Measurements from ENCODE around the gene ME2. TPM values are rescaled to one million over a fixed set of nuclear protein-coding genes. Genes with fewer than 3 reads are reported as not detected.
"Not testable (repeated sequence)": the region's sequence is repeated elsewhere in the genome, so short reads cannot be mapped to it uniquely, and the experiment has no call there.

ME2 gene
- 100 to 1,000 TPM; 131 to 132 TPM for total RNA-seq

DNA sequence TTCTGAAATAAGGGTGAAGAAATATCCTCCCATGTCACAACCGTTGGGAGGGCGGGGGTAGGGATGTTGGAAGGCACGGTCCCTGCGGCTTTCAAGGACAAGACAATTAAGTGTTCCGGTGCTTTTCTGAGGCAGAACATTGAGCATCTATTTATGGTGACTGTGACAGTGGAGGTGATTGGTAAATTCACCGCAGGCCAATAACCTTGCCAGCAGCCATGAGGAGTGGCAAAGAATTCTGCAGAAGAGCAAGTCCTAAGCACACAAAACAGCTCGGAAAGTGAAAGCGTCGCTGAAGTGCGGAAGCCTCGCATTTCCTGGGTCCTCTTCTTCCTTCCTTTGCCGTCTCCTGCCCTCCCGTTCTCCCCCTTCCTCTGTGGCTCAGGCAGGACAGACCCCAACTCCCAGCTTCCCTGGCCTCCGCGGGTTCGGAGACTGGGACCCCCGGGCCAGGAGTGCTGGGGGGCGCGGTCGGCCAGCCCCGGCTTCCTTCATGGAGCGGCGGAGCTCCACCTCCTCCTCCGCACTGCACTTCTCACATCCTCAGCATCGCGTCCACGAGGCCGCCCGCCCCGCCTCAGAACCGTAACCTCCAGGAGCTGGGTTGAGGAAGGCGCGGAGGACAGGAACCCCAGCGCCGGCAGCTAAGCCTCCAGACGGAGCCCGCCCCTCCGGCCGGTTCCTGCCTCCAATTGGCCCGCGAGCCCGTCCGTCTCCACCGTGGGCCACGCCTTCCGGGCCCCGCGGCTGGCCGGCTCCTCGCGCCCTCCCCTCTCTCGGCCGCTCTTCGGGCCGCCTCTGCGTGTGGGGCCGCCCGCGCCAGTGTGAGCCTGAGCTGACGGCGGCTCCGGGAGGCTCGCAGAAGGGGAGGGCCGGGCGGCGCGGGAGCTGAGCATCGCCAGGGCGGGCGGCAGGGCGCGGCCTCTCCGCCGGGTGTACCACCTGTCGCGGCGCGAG, at the start of gene ME2:
TSS of gene ME2 (plus strand) at position 774 of the 957 bp plus-strand sequence. CDS start 16,703 bp downstream, outside the sequence.
- ChIA-PET CTCF (interaction anchor here (1.0 to 1.3 kb wide), 6 partner anchors 9 to 173 kb away, joined by 3 to 5 read pairs (median 4); partner anchors contain the start of gene SMAD4), POLR2A (interaction anchor here (0.5 to 1.9 kb wide), 8 partner anchors 13 to 316 kb away, joined by 3 to 34 read pairs (median 4); partner anchors contain the start of genes ELAC1 and SMAD4)

DNA sequence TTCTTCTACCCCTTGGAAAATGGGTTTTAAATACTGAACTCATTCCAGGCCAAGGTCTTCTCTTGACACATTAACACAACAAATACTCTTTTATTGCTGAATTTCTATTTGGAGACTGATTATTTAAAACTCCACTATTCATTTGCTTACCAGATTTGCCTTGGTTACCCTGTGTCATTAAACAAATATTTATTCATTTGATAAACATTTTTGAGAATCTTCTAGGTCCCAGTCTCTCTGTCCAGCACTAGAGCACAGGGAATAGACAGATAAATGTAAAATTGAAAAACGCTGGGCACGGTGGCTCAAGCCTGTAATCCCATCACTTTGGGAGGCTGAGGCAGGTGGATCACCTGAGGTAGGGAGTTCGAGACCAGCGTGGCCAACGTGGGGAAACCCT, 49.3 kb upstream of the ME2 start:
- POLR2A ChIA-PET, result no interaction called here
- CTCF ChIA-PET, result no interaction called here

DNA sequence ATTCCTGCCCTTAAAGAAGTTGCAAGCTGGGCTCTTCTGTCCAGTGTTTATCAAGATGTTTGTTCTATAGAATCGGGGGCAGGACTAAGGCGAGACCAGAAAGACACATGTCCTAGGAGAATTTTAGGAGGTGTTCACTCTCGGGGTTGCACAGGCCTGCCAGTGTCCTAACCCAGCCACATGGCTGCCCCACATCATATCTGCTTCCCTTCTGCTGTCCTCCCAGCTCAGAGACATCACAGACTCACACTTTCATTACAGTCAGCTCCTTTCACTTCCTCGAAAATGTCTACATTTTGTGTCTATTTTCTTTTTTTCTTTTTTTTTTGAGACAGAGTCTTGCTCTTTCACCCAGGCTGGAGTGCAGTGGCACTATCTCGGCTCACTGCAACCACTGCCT, 48.4 kb upstream of the ME2 start:
- ChIA-PET POLR2A (no interaction called here), CTCF (no interaction called here)

DNA sequence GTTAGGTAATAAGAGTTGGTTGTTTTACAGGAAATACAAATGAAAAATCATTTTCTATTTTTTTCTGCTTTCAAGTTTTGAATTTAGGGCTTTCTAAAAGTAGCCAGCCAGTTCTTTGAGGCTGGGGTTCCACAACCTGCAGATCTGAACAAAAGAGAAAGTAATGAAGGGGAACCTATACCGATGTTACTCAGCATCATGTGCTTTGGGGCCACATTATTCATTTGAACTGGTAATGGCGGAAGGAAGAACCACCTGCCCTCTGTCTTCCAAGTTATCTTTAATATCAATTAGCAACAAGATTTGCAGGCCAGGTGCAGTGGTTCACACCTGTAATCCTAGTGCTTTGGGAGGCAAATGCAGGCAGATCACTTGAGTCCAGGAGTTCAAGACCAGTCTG, 46.2 kb upstream of the ME2 start:
- POLR2A ChIA-PET, result no interaction called here
- CTCF ChIA-PET, result no interaction called here

DNA sequence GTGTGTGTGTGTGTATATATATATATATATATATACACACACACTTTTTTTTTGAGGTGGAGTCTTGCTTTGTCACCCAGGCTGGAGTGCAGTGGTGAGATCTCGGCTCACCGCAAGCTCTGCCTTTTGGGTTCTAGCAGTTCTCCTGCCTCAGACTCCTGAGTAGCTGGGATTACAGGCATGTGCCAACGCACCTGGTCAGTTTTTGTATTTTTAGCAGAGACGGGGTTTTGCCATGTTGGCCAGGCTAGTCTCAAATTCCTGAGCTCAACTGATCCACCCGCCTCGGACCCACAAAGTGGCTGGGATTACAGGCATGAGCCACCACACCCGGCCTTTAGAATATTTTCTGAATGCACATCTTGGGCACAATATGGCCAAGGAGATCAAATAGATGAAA, 45.4 kb upstream of the ME2 start:
- CTCF ChIA-PET, result interaction anchor here (1.2 kb wide), 1 partner anchor 197 kb away, joined by 5 read pairs; no protein-coding TSS in a partner anchor

DNA sequence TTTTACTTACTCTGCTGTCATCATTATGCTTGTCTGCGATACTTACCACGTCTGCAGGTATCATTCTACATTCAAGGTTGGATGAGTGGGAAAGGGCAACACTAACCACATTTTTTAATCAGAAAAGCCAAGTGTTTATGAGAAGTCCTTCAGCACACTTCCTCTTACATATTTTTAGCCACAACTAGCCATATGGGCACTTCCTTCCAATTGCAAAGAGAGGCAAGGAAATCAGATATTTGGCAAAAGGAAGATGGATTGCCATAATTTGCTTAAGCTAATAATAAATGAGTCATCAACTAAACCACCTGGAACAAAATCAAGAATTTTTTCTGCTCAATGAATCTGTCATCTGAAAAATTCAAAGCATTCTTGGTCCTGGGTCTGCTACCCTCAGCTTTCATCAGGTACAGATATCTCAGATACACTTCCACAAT, 42.4 kb upstream of the ME2 start:
- ChIA-PET CTCF (interaction anchor here (0.7 kb wide), 1 partner anchor 207 kb away, joined by 3 read pairs; no protein-coding TSS in a partner anchor), POLR2A (no interaction called here)

More for the DNA sequence above, 45.4 kb upstream of the ME2 start:
- POLR2A ChIA-PET, result not testable (repeated sequence)

DNA sequence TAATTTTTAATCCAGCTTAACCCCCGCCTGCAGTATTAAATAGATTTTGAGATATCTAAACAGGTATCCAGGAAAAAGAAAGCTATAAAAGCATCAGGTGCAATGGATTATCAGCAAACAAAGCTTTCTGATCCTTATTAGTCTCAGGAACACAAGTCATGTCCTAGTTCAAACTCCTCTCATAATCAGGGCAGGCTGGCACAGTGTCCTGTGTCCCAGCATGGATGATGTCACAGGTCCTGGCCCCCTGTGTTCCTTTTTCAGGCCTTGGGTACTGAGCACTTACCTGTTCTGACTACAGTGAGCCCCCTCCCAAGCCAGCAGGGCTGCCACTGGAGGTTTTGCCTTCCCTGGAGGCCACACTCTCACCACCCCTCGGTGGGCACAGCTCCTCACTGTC, 39.6 kb upstream of the ME2 start:
- CTCF ChIA-PET, result no interaction called here
- POLR2A ChIA-PET, result no interaction called here

DNA sequence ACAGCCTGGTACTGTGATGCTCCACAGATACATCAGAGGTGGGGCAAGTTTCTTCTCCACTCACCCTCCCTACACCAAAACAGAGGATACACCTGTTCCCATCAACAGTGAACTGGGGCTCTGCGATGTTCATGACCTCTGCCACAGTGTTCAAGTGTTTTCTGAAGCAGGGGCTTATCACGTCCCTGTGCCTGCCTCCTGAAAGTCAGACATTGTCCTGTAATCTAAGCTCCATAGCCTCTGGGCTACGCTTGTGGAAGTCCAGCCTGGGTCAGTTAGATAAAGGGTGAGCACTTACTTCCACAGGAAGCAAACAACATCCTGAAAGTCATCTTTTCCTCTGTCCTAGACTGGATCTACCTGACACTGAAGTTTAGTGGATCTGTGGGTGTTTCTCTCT, 38.9 kb upstream of the ME2 start:
- ChIA-PET CTCF (no interaction called here), POLR2A (no interaction called here)

DNA sequence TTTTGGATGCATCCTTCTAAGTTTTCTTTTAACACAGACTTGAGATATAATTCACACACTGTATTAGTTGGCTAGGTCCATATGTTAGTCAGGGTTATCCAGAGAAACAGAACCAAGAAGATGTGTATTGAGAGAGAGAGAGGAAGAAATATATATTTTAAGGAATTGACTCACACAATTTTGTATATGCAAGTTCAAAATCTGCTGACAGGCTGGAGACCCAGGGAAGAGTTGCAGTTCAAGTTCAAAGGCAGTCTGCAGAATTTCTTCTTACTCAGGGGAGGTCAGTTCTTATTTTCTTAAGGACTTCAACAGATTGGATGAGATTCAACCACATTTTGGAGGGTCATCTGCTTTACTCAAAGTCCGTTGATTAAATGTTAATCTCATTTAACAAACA, 36.1 kb upstream of the ME2 start:
- ChIA-PET CTCF (interaction anchor here (0.5 kb wide), 1 partner anchor 18 kb away, joined by 3 read pairs; no protein-coding TSS in a partner anchor), POLR2A (no interaction called here)

DNA sequence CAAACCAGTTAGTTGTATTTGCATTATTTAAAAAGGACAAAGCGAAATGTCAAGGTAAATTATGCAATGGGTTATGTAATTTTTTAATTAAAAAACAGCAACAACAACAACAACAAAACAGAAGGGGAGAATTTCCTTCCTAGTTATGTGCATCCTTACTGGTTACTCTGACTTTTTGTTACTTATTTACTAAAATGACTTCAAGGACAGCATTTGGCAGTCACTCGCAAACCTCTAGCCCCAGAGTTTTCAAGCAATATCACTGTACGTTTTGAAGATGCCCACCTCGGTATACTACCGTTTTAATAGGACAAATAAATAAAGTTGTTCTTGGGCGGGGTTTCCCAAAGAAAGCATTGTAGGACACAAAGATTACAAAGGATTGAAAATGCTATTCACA, 34.4 kb upstream of the ME2 start:
- ChIA-PET CTCF (no interaction called here), POLR2A (no interaction called here)

DNA sequence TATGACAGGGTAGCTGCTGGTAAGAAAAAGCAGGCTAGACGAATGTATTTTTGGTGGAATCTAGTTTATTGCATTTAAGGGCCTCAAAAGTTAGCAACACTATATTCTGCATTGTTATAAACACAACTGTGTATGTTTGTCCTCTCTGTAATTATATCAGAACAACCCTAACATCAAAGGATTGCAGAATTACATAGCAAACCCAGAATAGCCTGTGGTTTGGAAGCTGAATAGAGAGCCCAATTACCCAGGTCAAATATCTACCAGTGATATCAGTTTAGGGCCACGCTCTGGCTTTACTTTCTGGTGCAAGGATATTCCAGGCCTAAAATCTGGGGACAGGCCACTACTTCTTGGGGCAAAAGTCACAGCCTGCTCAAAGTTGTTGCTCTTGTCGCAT, 34.0 kb upstream of the ME2 start:
- POLR2A ChIA-PET, result no interaction called here
- CTCF ChIA-PET, result interaction anchor here (0.6 kb wide), 1 partner anchor 53 kb away, joined by 4 read pairs; no protein-coding TSS in a partner anchor

DNA sequence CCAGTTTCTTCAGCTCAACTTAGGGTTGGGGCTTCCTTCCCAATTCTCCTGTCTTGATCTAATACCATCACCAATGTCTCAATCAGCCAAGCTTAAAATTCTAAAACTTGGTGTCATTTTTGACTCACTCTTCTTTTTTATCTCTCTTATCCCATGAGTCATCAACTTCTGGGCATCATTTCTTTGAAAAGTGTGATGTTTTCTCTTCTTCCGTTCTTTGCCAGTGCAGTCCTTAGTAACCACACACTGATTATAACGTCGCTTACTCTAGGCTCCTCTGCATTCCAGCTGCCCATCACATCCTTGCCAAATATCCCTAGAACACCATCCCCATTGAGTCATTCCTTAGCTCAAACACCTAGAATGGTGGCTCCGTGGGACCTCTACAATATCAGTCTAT, 31.7 kb upstream of the ME2 start:
- POLR2A ChIA-PET, result no interaction called here
- CTCF ChIA-PET, result interaction anchor here (0.7 kb wide), 1 partner anchor 27 kb away, joined by 3 read pairs; no protein-coding TSS in a partner anchor

DNA sequence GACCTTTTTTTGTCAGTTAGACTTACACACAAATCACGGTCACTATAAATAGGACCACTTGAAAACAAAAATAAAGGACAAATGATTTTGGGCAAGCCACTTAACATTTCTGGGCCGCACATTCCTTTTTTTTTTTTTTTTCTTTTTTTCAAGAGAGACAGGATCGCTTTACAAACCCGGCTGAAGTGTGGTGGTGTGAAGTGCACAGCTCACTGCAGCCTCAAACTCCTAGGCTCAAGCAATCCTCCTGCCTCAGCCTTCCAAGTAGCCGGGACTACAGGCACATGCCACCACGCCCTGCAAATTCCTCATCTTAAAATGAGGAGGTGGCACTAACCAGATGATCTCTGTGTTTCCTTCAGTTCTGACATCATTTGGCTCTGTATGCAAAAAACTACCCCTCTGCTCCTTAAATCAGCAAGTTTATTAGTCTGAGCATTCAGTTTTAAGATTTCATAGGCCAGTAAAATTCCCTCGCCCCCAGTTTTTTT, 30.8 kb upstream of the ME2 start:
- POLR2A ChIA-PET, result interaction anchor here (0.7 kb wide), 1 partner anchor 16 kb away, joined by 3 read pairs; no protein-coding TSS in a partner anchor
- CTCF ChIA-PET, result no interaction called here

DNA sequence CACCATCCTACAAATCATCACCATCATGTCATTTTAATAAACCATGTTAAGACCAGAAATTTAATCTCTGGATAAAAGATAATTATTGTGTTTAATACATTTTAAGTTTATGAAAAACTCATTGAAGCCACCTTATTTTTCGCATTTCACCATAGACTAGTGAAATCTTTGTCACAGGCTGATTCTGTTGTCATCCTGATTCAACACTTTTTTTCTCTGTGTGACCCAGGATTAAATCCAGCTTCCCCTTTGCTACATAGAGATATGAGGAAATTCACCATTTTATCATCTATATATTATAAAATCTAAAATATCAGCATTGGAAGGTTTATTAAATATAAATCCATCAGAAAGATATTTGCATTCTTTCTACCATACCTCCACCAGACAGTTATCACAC, 29.9 kb upstream of the ME2 start:
- ChIA-PET CTCF (no interaction called here), POLR2A (no interaction called here)

DNA sequence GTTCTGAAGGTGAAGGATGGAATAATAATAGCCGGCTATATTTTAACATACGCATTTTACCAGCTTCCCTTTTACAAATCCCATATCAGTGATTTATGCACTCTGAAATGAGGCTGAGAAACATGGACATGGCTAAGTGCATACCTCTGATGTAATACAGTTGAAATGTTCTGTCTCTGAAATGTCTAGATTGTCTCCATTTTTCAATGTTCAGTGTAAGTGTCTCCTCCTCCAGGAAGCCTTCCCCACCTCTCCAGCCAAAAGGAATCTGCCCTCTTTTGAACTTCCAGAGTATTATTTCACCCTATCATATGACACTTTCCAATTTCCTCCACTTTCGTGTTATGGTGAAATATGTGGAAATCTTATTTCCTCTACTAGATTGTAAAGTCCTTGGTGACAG, 29.5 kb upstream of the ME2 start:
- CTCF ChIA-PET, result no interaction called here
- POLR2A ChIA-PET, result no interaction called here

DNA sequence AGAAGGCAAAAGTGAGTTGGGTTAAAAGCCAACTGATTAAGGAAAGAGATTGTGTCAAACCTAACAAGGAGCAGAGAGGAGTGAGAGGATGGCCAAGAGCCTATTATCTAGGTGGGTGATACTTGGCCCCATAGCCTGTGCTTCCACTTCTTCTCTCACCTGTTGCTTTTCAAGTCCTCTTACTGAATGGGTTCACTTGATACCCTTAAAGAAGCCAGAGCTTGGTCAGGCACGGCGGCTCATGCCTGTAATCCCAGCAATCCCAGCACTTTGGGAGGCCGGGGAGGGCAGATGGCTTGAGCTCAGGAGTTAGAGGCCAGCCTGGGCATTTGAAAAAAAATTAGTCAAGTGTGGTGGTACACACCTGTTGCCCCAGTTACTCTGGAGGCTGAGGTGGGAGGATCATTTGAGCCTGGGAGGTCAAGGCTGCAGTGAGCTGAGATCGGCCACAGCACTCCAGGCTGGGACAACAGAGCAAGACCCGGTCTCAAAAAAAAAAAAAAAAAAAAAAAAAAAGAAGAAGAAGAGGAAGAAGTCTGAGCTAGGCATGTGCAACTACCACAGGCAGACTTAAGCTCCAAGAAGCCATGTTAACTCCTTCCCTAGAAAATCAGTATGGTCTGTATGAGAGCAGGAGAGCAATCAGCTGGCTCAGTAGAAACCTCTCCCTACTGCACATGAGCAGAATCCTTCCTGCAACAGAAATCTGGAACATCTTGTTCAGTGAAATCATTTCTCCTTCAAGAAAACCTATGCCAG, 28.4 kb upstream of the ME2 start:
- CTCF ChIA-PET, result no interaction called here
- POLR2A ChIA-PET, result interaction anchor here (0.6 kb wide), 2 partner anchors 8 to 412 kb away, joined by 3 to 6 read pairs; no protein-coding TSS in a partner anchor

DNA sequence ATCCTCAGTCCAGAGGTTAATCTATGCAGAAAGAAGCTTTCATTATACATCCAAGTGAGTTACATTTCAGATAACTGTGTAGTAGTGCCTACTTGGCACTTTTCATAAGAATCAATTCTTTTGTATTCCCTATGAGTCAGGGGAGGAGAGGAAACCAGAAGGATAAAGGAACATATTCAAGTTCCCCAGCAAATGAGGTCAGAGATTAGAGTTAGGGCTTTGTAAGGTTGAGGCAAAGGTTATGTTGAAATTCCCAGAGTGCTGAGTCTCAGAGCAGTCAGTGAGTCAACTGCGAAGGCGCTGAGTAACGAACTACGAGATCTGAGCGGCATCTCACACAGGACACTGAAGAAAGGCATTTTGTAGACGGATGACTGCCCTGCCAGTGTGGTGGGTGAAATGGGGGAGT, 25.1 kb upstream of the ME2 start:
- POLR2A ChIA-PET, result no interaction called here

DNA sequence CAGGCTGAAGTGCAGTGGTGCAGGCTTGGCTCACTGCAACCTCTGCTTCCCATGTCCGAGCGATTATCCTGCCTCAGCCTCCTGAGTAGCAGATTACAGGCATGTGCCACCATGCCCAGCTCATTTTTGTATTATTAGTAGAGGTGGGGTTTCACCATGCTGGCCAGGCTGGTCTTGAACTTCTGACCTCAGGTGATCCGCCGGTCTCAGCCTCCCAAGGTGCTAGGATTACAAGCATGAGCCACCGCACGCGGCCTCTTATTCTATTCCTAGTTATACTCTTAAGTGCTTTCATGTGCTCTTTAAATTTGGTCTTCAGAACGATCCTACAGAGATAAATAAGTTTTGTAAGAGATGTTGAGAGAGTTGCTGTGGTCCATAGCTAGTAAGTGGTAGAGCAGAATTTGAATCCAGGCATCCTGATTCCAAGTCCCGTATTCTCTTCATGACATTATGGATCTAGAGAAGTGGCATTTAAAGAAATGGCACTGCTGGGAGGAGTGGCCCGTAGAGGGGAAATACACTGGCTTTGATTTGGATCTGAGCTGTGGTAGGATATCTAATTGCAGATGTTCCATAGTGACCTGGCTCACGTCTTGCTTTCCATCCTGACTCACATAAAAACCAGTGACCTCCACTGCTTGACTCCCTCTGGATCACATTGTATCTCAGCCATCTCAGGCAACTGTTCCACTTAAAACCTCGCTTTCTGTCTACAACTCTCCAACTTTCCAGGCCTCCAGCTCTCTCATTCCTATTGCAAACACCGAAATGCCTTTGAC, 22.8 kb upstream of the ME2 start:
- CTCF ChIA-PET, result no interaction called here
- POLR2A ChIA-PET, result no interaction called here

More for the DNA sequence above, 25.1 kb upstream of the ME2 start:
- CTCF ChIA-PET, result no interaction called here

DNA sequence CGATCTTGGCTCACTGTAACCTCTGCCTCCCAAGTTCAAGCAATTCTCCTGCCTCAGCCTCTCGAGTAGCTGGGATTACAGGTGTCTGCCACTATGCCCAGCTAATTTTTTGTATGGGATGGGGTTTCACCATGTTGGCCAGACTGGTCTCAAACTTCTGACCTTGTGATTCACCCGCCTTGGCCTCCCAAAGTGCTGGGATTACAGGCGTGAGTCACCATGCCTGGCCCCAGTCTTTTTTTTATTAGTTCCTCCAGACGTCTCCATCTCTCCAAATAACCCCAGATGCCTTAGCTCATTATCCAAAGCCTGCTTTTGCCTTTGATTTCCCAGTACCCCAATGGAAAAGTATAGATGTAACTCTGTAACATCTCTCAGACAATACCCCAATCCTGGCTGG, 21.8 kb upstream of the ME2 start:
- CTCF ChIA-PET, result not testable (repeated sequence)
- POLR2A ChIA-PET, result interaction anchor here (0.6 kb wide), 1 partner anchor 476 kb away, joined by 4 read pairs; no protein-coding TSS in a partner anchor

Data from activated CD8-positive, alpha-beta memory T cell treated with anti-CD3 and anti-CD28 coated beads for 36 hours (primary cell).